Suprapubic skin (tissue), 4 donors: Measurements from ENCODE around the gene LPAR3. TPM values are rescaled to one million over a fixed set of nuclear protein-coding genes. Genes with fewer than 3 reads are reported as not detected.
A peak's percentile ranks its signal among the peaks of the same experiment; 100 is the strongest.

Experiments used
- DNase-seq, 2 donors: peaks; one replicate each; pipeline ENCODE4 v3.0.0-alpha.2; 2019; ENCODE audit warnings: low spot score in 2 of 2
- H3K27ac ChIP-seq: fragments of 200-600 bp; sonication (generic); one replicate; pipeline ENCODE4 v1.5.1; 2019
- H3K27me3 ChIP-seq: fragments of 200-600 bp; sonication (generic); one replicate; pipeline ENCODE4 v1.5.1; 2019
- H3K36me3 ChIP-seq: fragments of 200-600 bp; sonication (generic); one replicate; pipeline ENCODE4 v1.5.1; 2019
- H3K4me1 ChIP-seq: fragments of 200-600 bp; sonication (generic); one replicate; pipeline ENCODE4 v1.5.1; 2019
- H3K4me3 ChIP-seq: fragments of 200-600 bp; sonication (generic); one replicate; pipeline ENCODE4 v1.5.1; 2019; ENCODE audit warnings: mild to moderate bottlenecking
- H3K9me3 ChIP-seq: fragments of 200-600 bp; sonication (generic); one replicate; pipeline ENCODE4 v1.5.1; 2019
- CTCF ChIP-seq, 2 donors: fragments of 200-600 bp in 1 of 2; fragments of 450-650 bp in 1 of 2; sonication (generic) in 1 of 2; IDR thresholded peaks; one replicate each; pipeline ENCODE4 v1.5.1; 2016 to 2019; ENCODE audit warnings: antibody characterized with exemption in 2 of 2, mild to moderate bottlenecking in 1 of 2, moderate library complexity in 1 of 2
- EP300 ChIP-seq: sonication (generic); formaldehyde crosslinking; IDR thresholded peaks from one replicate; pipeline ENCODE4 v1.6.1; 2017; ENCODE audit warnings: antibody characterized with exemption
- POLR2A ChIP-seq, 2 donors: fragments of 450-650 bp; IDR thresholded peaks; one replicate each; pipeline ENCODE4 v1.6.1; 2017; ENCODE audit warnings: antibody characterized with exemption in 2 of 2, mild to moderate bottlenecking in 2 of 2, moderate library complexity in 2 of 2
- POLR2AphosphoS5 ChIP-seq, 3 donors: sonication (generic); formaldehyde crosslinking; IDR thresholded peaks; one replicate each; pipeline ENCODE4 v1.6.1; 2017; ENCODE audit warnings: antibody characterized with exemption in 3 of 3
- WGBS: methylation state at CpG from one replicate; pipeline ENCODE4 v1.1.5; 2018; 5-methylcytosine and 5-hydroxymethylcytosine counted together
- total RNA-seq, 4 donors: library from RNA; depleted of rRNA; stranded (reverse); fragments of >200 nt; gene quantifications; one replicate each; pipeline ENCODE4 v1.1.0, GENCODE V29; 2016

The LPAR3 gene
- total RNA-seq, 4 donors from 2014 or later: 13.9 to 25.1 (median 17.7) TPM

GRCh38 chr1:84834419-84835064 is 58.5 kb downstream of the LPAR3 start:
- H3K36me3 ChIP-seq: no peaks in the 10 kb centered on the region
- no peaks in the 10 kb centered on the region for H3K27me3 ChIP-seq
- H3K9me3 ChIP-seq: no peaks in the 10 kb centered on the region
- TF ChIP-seq EP300: no peak
- no peak for TF ChIP-seq CTCF (IDR thresholded peaks at IDR 0.05)
- no peak for TF ChIP-seq POLR2A (IDR thresholded peaks at IDR 0.05)
- TF ChIP-seq POLR2AphosphoS5 (IDR thresholded peaks at IDR 0.05): no peak
- H3K27ac ChIP-seq: peak overlapping the region; percentile 17
- DNase-seq: no peak
- WGBS: 64% methylated on average over 1 of the region's 1 CpG
- H3K4me1 ChIP-seq: peaks cover 7% of the 10 kb centered on the region
- H3K4me3 ChIP-seq: no peak overlapping the region

DNA sequence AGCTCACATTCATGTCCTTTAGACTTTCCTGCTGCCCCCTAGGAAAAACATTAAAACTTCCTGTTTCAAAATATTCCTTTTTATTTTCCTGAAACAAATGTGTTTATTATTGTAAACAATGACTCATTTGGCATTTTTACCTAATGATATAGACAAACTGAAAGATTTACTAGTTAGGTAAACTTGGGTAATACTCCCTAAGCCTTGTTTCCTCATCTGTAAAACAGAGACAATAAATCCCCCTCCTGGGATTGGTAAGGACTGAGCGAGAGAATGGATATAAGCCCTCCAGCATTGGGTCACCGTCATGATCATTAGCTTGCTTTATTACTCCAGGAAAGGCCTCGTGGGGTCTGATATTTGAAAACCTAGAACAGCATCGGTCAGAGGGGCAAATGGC is 59.8 kb downstream of the LPAR3 start:
- no peak overlapping the region for H3K4me3 ChIP-seq
- H3K27ac ChIP-seq: no peak overlapping the region
- no peaks in the 10 kb centered on the region for H3K36me3 ChIP-seq
- no peaks in the 10 kb centered on the region for H3K27me3 ChIP-seq
- no peak for TF ChIP-seq POLR2AphosphoS5 (IDR thresholded peaks at IDR 0.05)
- TF ChIP-seq EP300: no peak
- no peak for TF ChIP-seq CTCF (IDR thresholded peaks at IDR 0.05)
- no peak for TF ChIP-seq POLR2A (IDR thresholded peaks at IDR 0.05)
- peaks cover 7% of the 10 kb centered on the region for H3K4me1 ChIP-seq
- no peak for DNase-seq
- no peaks in the 10 kb centered on the region for H3K9me3 ChIP-seq
- WGBS: 70% methylated on average over 4 of the region's 4 CpGs

- WGBS: 75% methylated on average over 5 of the region's 5 CpGs
- no peak overlapping the region for H3K4me3 ChIP-seq
- H3K4me1 ChIP-seq: peaks cover 7% of the 10 kb centered on the region
- TF ChIP-seq POLR2AphosphoS5 (IDR thresholded peaks at IDR 0.05) (no peak), POLR2A (IDR thresholded peaks at IDR 0.05) (no peak), EP300 (no peak), CTCF (IDR thresholded peaks at IDR 0.05) (no peak)
- DNase-seq: no peak
- H3K27me3 ChIP-seq: no peaks in the 10 kb centered on the region
- H3K27ac ChIP-seq: no peak overlapping the region
- H3K9me3 ChIP-seq: no peaks in the 10 kb centered on the region
- H3K36me3 ChIP-seq: no peaks in the 10 kb centered on the region
Measured at GRCh38 chr1:84830136-84830535, 62.9 kb downstream of the LPAR3 start.

DNA sequence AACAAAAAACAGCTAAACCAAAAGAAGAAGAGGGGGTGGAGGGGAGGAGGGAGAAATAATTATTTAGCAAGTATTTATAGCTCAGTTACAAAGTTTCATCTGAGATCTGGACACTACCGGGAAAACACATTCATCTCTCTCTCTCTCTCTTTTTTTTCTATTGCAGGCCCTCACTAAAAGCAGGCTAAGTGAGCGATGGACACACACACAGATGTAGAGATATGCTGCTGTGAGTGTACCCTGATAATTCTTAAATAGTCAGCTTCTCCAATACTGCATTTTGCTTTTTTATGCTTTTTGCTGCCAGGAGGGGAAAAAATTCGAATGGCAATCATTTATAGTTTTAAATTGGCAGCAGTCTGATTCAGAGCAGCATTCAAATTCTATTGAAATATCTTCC is 65.0 kb downstream of the LPAR3 start:
- H3K4me3 ChIP-seq: no peak overlapping the region
- no peaks in the 10 kb centered on the region for H3K27me3 ChIP-seq
- 64% methylated on average over 3 of the region's 3 CpGs for WGBS
- H3K4me1 ChIP-seq: peaks cover 4% of the 10 kb centered on the region
- no peak overlapping the region for H3K27ac ChIP-seq
- H3K36me3 ChIP-seq: no peaks in the 10 kb centered on the region
- no peak for DNase-seq
- TF ChIP-seq CTCF (IDR thresholded peaks at IDR 0.05): no peak
- no peak for TF ChIP-seq POLR2AphosphoS5 (IDR thresholded peaks at IDR 0.05)
- TF ChIP-seq POLR2A (IDR thresholded peaks at IDR 0.05): no peak
- TF ChIP-seq EP300: no peak
- H3K9me3 ChIP-seq: no peaks in the 10 kb centered on the region

DNA sequence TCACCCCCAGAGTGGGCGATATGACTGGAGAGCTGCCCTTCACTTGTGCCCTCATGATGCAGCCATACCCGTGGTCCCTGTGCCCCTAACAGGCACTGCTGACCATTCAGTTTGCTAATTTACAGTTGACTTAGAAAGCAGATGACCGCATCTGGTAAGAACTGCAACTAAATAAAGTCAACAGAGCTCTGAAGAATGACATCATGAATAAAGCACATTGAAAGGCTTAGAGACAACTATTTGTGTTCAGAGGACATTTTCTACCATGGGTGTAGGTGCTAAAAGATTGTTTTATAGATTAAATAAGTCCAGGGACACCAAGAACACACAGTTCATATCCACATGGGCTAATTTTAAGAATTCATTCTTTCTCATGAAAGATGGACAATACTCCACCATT is 65.5 kb downstream of the LPAR3 start:
- no peaks in the 10 kb centered on the region for H3K36me3 ChIP-seq
- H3K4me1 ChIP-seq: peaks cover 4% of the 10 kb centered on the region
- no peak overlapping the region for H3K4me3 ChIP-seq
- no peak for DNase-seq
- no peaks in the 10 kb centered on the region for H3K9me3 ChIP-seq
- no peak overlapping the region for H3K27ac ChIP-seq
- no peak for TF ChIP-seq POLR2A (IDR thresholded peaks at IDR 0.05)
- no peak for TF ChIP-seq CTCF (IDR thresholded peaks at IDR 0.05)
- TF ChIP-seq EP300: no peak
- no peak for TF ChIP-seq POLR2AphosphoS5 (IDR thresholded peaks at IDR 0.05)
- WGBS: 88% methylated on average over 3 of the region's 3 CpGs
- no peaks in the 10 kb centered on the region for H3K27me3 ChIP-seq
